GM21423 (cell line): ENCODE results near the gene JAK1.
"Not testable (repeated sequence)": the region's sequence is repeated elsewhere in the genome, so short reads cannot be mapped to it uniquely, and the experiment has no call there.

Experiments
- ATAC-seq: cut with Tn5 transposase; IDR thresholded peaks from one replicate; pipeline ENCODE4 v1.9.1; 2021; ENCODE audit warnings: mild to moderate bottlenecking, moderate library complexity; ENCODE audit not compliant: unreplicated experiment

The JAK1 gene

DNA sequence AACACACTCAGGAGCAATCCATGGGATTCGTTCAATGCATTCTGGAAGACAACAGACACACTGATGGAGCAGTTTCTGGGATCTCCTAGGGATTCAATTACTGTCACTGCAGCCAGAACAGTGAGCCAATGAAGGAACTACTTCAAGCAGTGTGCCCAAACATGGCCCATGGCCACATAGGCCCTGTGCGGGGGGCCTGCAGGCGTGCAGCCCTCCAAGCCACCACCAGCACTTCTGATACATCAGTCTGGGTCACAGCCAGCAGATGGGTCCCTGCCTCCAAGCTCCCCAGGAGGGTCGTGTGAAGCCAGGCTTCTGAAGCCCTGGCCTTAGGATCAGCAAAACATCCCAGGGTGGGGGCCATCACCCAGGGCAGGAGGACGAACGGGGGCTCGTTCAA, 122.2 kb downstream of the JAK1 start:
- ATAC-seq, result no peak

DNA sequence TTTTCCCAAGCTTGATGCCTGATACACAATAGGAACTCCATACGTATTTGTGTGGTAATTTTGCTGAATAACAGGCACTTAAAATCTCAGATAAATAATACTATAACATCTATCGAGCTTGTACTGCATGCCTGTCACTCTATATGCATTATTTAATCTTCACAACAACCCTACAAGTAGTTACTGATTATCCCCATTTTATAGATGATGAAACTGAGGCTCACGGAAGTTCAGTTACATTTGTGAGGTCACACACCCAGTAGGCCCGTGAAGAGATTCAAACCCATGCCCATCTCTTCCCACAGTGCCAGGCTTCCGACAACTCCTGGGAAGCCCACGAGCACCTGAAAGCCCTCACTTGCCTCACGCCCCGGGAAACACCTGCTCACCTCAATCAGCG, 122.7 kb downstream of the JAK1 start:
- ATAC-seq, result no peak

DNA sequence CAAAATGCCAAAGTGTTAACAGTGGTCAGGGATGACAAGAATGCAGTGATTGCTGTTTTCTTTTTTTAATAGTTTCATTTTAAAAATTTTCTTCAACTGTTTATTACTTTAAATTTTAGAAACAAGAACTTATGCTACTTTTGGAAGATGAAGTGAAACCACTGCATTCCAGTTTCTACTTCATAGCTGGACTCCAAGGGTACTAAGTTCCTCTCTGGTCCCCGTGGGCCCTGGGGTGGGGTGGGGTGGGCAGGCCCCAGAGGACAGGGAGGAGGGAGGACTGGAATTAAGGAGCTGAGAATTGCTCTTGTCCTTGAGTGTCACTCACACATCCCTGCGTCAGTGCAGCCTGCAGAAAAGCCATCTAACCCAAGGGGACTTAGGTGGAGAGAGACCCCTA, 124.1 kb downstream of the JAK1 start:
- no peak for ATAC-seq

- no peak for ATAC-seq
These were observed 124.9 kb downstream of the JAK1 start for GRCh38 chr1:64841330-64842065.

DNA sequence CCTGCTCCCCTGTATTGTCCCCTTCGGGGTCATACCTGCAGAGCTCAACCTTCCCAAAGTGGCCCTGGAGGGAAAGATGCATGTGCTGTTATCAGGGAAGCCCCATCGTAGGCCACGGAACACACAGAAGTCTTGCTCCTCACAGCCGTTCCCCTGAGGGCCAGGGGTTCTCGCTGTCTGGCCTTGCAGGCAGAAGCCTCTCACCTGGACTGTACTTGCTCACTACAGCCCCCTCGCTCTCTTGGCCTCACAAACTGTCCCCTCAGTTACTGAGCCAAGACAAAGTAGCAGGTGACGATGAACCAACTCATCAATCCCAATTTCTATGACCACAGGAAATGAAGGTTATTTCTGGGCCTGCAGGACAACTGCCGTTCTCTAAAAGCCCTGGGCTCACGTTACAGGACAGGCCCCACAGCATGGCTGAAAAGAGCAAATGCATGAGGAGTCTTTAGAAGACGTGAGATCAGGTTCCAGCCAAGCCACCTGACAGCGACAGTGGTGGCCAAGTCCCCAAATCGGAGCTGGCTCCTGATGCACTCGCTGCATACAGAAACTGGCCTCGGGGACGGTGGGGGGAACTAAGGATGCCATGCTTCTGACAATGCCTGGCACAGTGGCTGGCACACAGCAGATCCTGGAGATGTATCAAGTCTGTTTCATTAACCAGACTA, 126.5 kb downstream of the JAK1 start:
- ATAC-seq, result no peak

DNA sequence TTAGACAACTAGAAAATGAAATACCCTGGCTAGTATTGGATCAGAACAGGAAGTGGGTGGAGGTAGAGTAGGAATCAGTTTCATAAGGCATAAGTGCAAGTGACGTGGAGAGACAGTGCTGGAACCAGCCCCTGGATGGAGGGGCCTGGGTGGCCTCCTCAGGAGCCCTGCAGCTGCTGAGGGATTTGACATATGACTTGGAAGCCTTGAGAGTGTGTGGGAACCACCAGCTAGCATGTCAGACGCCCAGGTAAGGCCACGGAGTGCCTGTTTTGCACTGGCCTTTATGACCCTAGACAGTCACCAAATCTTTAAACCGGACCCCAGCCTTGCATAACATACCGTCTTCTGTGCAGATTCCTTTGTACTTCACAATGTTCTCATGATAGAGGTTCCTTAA, 127.1 kb downstream of the JAK1 start:
- ATAC-seq, result no peak

- ATAC-seq, result no peak
These were observed 127.9 kb downstream of the JAK1 start for GRCh38 chr1:64838486-64838885.

DNA sequence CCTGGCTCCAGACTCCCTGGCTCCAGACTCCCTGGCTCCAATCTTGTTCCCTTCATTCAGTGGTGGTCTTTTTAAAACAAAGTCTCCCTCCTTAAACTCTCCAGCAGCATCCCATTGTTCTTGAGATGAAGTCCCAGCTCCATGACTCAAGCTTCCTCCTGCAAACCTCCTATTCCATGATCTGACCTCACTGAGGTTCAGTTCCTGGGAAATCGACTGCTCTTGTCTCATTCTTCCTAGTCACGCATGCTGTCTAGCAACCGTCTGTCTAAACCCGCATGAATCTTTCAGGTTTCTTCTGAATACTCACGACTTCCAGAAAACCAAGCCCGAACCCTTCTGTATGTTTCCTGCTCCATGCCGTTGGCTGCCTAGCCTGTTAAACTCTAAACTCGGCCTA, 129.5 kb downstream of the JAK1 start:
- ATAC-seq, result no peak

DNA sequence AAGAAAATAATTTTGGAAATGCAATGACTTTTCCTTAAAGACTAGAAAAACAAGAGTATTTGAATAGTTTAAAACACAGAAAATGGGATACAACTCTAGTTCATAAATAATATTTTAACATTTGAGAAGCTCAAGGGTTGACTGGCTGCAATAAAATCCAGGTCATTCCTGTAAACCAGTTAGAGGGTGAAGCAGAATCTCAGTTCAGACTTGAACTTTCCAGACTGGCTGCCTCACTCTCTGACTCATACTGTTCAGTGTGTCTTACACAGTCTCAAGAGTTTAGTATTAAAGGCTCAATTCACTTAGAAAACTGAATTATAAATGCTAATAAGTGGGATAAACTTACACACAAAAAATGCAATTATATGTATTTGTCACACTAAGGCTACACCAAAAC, 131.6 kb downstream of the JAK1 start:
- ATAC-seq, result no peak

- no peak for ATAC-seq
These were observed 136.2 kb downstream of the JAK1 start for GRCh38 chr1:64830030-64830651.

DNA sequence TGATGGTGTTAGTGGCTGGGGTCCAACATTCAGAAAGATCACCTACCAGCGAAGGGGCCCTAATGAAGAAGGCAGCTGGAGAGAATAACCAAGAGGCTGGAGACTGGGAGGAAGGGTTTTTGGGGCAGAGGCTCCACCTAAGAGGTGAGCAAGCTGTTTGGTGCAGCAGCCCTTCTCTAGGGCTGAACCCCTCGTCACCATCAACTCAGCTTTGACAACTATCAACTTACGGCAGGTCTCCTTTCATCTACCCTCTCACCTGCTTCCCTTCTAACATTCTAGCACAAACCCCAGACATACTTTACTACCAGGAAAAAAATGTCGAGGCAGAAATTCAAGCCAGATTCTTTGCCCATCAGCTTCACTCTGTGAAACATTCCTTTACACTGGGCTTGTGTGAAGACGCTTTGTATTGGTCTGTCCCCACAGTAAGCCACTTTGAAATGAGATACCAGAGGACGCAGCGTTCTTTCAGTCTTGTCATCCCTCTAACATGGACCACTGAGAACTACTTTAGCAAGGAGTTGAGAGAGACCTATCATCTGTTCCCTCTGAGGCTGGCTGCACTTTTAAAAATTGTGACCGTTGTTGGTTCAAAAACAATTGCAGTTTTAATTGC, 136.8 kb downstream of the JAK1 start:
- ATAC-seq, result no peak

- ATAC-seq, result no peak
These were observed 137.5 kb downstream of the JAK1 start for GRCh38 chr1:64828829-64829228.

- ATAC-seq, result no peak
These were observed 139.4 kb downstream of the JAK1 start for GRCh38 chr1:64826991-64827390.

DNA sequence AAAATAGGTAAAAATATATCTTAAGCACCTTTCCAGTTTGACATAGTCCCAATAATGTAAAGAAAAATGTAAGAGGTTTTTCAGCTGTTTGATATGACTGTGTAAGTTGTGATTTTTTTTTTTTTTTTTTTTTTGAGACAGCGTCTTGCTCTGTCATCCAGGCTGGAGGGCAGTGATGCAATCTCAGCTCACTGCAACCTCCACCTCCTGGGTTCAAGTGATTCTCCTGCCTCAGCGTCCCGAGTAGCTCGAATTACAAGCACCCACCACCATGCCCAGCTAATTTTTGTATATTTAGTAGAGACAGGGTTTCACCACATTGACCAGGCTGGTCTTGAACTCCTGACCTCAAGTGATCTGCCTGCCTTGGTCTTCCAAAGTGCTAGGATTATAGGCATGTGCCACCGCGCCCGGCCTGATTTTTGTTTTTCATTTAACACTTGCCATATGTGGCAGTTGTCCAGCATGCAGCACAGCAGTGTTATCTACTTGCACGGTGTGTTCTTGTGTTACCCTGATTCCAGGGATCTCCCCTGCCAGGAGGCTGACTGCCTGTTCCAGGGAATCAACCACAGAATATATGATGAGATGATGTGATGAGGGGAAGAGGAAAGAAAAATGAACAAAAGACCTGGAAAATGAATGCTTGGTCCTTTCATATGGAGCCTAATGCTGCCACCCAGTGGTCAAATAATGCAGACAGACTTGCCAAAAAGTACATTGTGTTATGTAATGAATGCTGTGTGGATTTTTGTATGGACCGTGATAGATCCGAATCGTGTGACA, 142.5 kb downstream of the JAK1 start:
- no peak for ATAC-seq

DNA sequence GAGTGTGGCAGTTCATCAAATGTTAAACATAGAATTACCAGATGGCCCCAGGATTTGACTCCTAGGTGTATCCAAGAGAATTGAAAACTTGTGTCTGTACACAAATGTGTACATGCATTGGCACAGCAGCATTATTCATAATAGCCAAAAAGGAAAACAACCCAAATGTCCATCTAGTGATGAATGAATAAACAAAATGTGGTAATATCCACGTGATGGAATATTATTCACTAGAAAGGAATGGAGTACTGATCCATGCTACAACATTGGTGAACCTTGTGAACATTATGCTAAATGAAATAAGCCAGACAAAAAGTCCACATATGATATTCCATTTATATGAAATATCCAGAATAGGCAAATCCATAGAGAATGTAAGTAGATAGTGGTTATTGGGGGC, 143.7 kb downstream of the JAK1 start:
- no peak for ATAC-seq

DNA sequence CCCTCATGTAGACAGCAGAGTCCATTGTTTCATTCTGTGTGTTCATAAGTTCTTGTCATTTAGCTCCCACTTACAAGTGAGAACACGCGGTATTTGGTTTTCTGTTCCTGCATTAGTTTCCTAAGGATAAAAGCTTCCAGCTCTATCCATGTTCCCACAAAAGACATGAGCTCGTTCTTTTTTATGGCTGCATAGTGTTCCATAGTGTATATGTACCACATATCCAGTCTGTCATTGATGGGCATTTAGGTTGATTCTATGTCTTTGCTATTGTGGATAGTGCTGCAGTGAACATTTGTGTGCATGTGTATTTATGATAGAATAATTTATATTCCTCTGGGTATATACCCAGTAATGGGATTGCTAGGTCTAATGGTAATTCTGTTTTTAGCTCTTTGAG, 145.8 kb downstream of the JAK1 start:
- not testable (repeated sequence) for ATAC-seq

DNA sequence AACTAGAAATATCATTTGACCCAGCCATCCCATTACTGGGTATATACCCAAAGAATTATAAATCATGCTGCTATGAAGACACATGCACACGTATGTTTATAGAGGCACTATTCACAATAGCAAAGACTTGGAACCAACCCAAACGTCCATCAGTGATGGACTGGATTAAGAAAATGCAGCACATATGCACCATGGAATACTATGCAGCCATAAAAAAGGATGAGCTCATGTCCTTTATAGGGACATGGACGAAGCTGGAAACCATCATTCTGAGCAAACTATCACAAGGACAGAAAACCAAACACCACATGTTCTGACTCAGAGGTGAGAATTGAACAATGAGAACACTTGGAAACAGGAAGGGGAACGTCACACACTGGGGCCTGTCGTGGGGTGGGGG, 149.0 kb downstream of the JAK1 start:
- not testable (repeated sequence) for ATAC-seq

- ATAC-seq, result no peak
These were observed 151.9 kb downstream of the JAK1 start for GRCh38 chr1:64814427-64814826.

DNA sequence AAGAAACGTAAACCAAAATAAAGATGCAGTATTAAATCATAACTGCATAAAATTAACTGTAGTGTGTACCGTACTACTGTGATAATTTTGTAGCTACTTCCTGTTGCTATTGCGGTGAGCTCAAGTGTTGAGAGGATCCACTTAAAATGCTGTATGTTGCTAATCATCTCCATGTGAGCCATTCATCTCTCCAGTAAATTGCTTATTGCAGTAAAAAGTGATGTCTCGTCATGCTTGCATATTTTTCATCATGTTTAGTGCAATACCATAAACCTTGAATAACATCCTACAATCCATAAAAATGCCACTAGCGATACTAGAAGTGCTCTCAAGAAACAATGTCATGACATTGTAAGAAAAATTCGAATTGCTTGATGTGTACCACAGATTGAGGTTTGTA, 155.2 kb downstream of the JAK1 start:
- ATAC-seq, result no peak

DNA sequence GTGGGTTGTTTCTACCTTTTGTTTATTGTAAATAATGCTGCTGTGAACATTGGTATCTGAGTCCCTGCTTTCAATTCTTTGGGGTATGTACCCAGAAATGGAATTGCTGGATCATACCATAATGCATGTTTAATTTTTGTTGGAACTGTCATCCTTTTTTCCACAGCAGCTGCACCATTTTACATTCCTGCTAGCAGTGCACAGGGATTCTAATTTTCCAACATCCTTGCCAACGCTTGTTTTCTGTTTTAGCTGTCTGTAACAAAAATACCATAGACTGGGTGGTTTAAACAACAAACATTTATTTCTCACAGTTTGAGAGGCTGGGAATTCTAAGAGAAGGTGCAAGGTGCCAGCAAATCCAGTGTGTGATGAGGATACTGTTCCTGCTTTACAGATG, 156.3 kb downstream of the JAK1 start:
- no peak for ATAC-seq

GRCh38 chr1:64809309-64809708, 157.0 kb downstream of the JAK1 start:
- ATAC-seq, result no peak
